CD4-positive, alpha-beta T cell treated with Interleukin-12 subunit alpha and Interleukin-12 subunit beta, for 1 hour (primary cell): ENCODE data around the gene RIN2.
"Not testable (repeated sequence)": the region's sequence is repeated elsewhere in the genome, so short reads cannot be mapped to it uniquely, and the experiment has no call there.

Experiments
- DNase-seq: peaks from one replicate; pipeline ENCODE4 v3.0.0-alpha.2; 2020

Gene RIN2

GRCh38 chr20:19789446-19789845, 31.4 kb downstream of the RIN2 start:
- DNase-seq = no peak

DNA sequence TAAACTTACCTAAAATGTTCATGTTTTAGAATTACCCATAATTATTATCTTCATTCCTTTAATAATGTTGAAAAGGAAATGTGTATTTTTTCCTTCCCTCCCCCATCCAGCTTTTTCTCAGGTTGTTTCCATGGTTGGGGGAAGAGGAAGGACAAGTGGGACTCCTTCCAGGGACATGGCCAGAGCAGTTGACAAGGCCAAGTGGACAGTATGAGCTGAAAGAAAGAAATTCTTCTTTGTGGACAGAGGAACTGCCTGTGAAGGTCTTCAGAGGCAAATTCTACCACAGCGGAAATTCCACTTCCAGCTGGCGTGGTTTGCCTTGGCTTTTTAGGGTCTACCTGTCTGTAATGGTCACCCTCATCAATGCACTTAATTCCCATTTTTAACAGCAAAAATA, 33.8 kb downstream of the RIN2 start:
- no peak for DNase-seq

GRCh38 chr20:19793716-19794115, 35.7 kb downstream of the RIN2 start:
- DNase-seq = no peak

- DNase-seq = no peak
Measured at GRCh38 chr20:19794941-19795340, 36.9 kb downstream of the RIN2 start.

- no peak for DNase-seq
Measured at GRCh38 chr20:19799325-19799724, 41.3 kb downstream of the RIN2 start.

DNA sequence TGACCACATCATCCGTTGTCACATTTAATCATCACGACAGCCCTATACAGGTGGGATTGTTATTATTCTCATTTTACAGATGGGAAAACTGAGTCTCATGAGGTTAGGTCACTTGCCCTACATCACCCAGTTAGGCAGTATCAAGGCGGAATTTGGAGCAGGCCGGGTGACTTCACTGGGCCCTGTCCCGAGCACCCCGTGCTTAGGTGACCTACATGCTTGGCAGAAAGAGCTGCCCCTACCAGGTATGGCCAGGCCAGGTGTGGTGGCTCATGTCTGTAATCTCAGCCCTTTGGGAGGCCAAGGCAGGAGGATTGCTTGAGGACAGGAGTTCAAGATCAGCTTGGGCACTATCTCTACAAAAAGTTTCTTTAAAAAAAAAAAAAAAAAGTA, 44.0 kb downstream of the RIN2 start:
- no peak for DNase-seq

DNA sequence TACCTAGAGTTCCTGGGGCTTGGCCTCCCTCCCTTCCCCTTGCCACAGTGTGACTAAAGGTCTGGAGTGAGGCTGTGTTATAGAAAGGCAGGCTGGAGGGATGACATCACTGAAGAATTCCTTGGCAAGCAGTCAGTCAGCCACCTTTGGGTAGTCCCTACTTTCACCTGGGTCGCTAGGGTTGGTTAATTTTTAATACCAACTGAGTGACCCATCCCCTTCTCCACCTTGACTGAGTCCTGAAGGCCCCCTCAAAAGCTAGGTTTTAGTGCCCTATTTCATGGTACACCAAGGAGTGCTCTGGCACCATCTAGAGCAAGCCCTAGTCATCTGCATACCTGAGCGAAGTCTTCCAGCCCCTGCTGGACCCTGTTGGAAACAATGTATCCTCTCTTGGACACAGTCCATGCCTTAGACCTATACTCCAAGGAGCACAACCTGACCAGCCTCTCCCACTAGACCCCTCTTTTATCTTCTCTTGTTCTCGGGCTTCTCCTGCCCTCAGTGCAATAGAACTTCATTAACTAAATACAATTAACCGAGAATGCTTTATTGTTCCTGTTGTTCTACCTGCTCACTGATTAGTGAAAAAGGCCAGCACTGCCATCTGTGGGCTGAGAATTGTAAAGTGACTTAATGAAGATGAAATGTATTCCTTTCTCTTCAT, 44.6 kb downstream of the RIN2 start:
- no peak for DNase-seq

DNA sequence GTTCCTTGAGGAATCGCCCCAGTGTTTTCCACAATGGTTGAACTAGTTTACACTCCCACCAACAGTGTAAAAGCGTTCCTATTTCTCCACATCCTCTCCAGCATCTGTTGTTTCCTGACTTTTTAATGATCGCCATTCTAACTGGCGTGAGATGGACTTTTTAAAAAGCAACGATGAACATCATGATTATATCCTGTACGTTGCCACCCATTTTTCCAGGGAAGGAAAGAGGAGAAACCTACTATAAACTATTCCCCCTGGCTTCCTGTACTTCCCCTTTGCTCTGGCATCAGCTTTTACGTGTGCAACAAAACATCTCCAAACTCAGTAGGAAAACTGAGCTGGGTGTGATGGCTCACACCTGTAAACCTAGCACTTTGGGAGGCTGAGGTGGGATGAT, 48.2 kb downstream of the RIN2 start:
- not testable (repeated sequence) for DNase-seq

DNA sequence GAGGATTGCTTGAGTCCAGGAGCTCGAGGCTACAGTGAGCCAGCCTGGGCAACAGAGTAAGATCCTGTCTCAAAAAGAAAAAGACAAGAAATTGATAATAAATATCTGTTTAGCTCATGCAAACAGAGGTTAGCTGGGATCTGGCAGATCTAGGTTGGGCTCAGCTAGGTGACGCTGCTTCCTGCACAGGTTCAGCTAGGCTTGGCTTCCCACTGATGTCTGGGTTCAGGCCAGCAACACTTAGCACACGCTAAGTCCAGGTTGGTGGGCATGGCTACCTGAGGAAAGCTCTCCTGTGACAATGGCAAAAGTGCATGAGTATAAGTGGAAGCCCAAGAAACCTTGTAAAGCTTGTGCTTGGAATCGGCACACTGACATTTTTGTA, 48.7 kb downstream of the RIN2 start:
- no peak for DNase-seq

GRCh38 chr20:19807191-19807945, 49.3 kb downstream of the RIN2 start:
- DNase-seq = no peak
